PC-3 (cell line): Measurements from ENCODE around the gene PTBP1.

Experiments
- CTCF ChIP-seq: fragments of 300-600 bp; sonication (generic); conservative IDR thresholded peaks from 2 replicates; pipeline ENCODE4 v1.5.1; 2017; ENCODE audit warnings: antibody characterized with exemption, low read depth, mild to moderate bottlenecking, low read length
- EZH2 ChIP-seq: fragments of 300-600 bp; sonication (generic); IDR thresholded peaks from one replicate; pipeline ENCODE4 v1.6.1; 2017; ENCODE audit warnings: antibody characterized with exemption, mild to moderate bottlenecking, low read length; ENCODE audit not compliant: unreplicated experiment
- EZH2phosphoT487 ChIP-seq: fragments of 300-600 bp; sonication (generic); IDR thresholded peaks from 2 replicates; pipeline ENCODE4 v1.6.1; 2018; ENCODE audit warnings: mild to moderate bottlenecking, antibody characterized with exemption, low read length, borderline replicate concordance

GRCh38 chr19:801030-801860, 4.0 kb downstream of the PTBP1 start:
- TF ChIP-seq EZH2 (no peak), CTCF (no peak), EZH2phosphoT487 (no peak)
